NCI-H2029 treated with DMSO at 0.1 percent for 48 hours (cell line): ENCODE results near the gene PALB2.
"Not testable (repeated sequence)": the region's sequence is repeated elsewhere in the genome, so short reads cannot be mapped to it uniquely, and the experiment has no call there.

ENCODE experiments used
- DNase-seq: peaks from one replicate; lab custom pipeline; 2025; lab: John Stamatoyannopoulos, UW

PALB2 gene

GRCh38 chr16:23642246-23642774 is 1.2 kb upstream of the PALB2 start:
- DNase-seq = no peak

- no peak for DNase-seq
These were observed 537 bp downstream of the PALB2 start for GRCh38 chr16:23640615-23640930.

GRCh38 chr16:23635958-23636357 is 5.2 kb downstream of the PALB2 start:
- DNase-seq = no peak

- DNase-seq = no peak
These were observed 6.6 kb downstream of the PALB2 start for GRCh38 chr16:23634461-23635036.

- DNase-seq = not testable (repeated sequence)
These were observed 9.2 kb downstream of the PALB2 start for GRCh38 chr16:23631874-23632273.

GRCh38 chr16:23629516-23629915 is 11.6 kb downstream of the PALB2 start:
- DNase-seq = no peak

- no peak for DNase-seq
These were observed 17.0 kb downstream of the PALB2 start for GRCh38 chr16:23624092-23624491.

GRCh38 chr16:23615805-23616204 is 25.3 kb downstream of the PALB2 start:
- DNase-seq = no peak

- no peak for DNase-seq
These were observed 29.2 kb downstream of the PALB2 start for GRCh38 chr16:23611936-23612335.

GRCh38 chr16:23610905-23611304 is 30.2 kb downstream of the PALB2 start:
- not testable (repeated sequence) for DNase-seq

- DNase-seq = no peak
These were observed 31.2 kb downstream of the PALB2 start for GRCh38 chr16:23609929-23610328.

- DNase-seq = no peak
These were observed 32.9 kb downstream of the PALB2 start for GRCh38 chr16:23608194-23608593.

- DNase-seq = no peak
These were observed 33.4 kb downstream of the PALB2 start for GRCh38 chr16:23607726-23608125.

GRCh38 chr16:23597003-23597756 is 43.9 kb downstream of the PALB2 start:
- DNase-seq = no peak

- peak; percentile 44 for DNase-seq
These were observed 45.0 kb downstream of the PALB2 start, which contains the start of gene NDUFAB1 for GRCh38 chr16:23595951-23596720. NDUFAB1 (minus strand) TSS chr16:23596316; CDS start chr16:23596290, 26 bp downstream.

GRCh38 chr16:23595246-23595950 is 45.7 kb downstream of the PALB2 start:
- no peak for DNase-seq

GRCh38 chr16:23594186-23594585 is 46.9 kb downstream of the PALB2 start:
- DNase-seq = no peak

GRCh38 chr16:23590181-23590580 is 50.9 kb downstream of the PALB2 start:
- DNase-seq = no peak

GRCh38 chr16:23587726-23588125 is 53.4 kb downstream of the PALB2 start:
- no peak for DNase-seq

GRCh38 chr16:23584186-23585076 is 56.7 kb downstream of the PALB2 start:
- DNase-seq = no peak

- not testable (repeated sequence) for DNase-seq
These were observed 57.8 kb downstream of the PALB2 start for GRCh38 chr16:23583271-23583670.
